Spleen (tissue), 11 donors: ENCODE results near the gene CGNL1. TPM values are rescaled to one million over a fixed set of nuclear protein-coding genes. Genes with fewer than 3 reads are reported as not detected.

Experiments
- DNase-seq: peaks from one replicate; pipeline ENCODE4 v3.0.0-alpha.2; 2020
- H3K27ac ChIP-seq, 8 donors: fragments of 200-600 bp; sonication (generic) in 7 of 8; 1 replicate in 4 of 8; 2 replicates in 4 of 8; pipeline versions ENCODE4 v1.5.0 to v1.8.0; 2016 to 2021; ENCODE audit warnings: inconsistent platforms in 4 of 8, mild to moderate bottlenecking in 4 of 8, moderate library complexity in 1 of 8
- H3K27me3 ChIP-seq, 7 donors: fragments of 200-600 bp; sonication (generic) in 6 of 7; replicated peaks in 1 of 7; 1 replicate in 4 of 7; 2 replicates in 3 of 7; pipeline versions ENCODE4 v1.5.0 to v1.8.0; 2016 to 2021; ENCODE audit warnings: inconsistent platforms in 3 of 7, mild to moderate bottlenecking in 1 of 7
- H3K36me3 ChIP-seq, 6 donors: fragments of 200-600 bp; sonication (generic) in 5 of 6; 1 replicate in 4 of 6; 2 replicates in 2 of 6; pipeline versions ENCODE4 v1.5.0 to v1.8.0; 2016 to 2021; ENCODE audit warnings: inconsistent platforms in 2 of 6
- H3K4me1 ChIP-seq, 6 donors: fragments of 200-600 bp; sonication (generic) in 5 of 6; 1 replicate in 3 of 6; 2 replicates in 3 of 6; pipeline versions ENCODE4 v1.5.0 to v1.8.0; 2016 to 2021; ENCODE audit warnings: inconsistent platforms in 3 of 6
- H3K4me3 ChIP-seq, 8 donors: fragments of 200-600 bp; sonication (generic) in 7 of 8; 1 replicate in 4 of 8; 2 replicates in 4 of 8; pipeline versions ENCODE4 v1.5.0 to v1.8.0; 2016 to 2021; ENCODE audit warnings: inconsistent platforms in 4 of 8, mild to moderate bottlenecking in 4 of 8, moderate library complexity in 2 of 8
- H3K9me3 ChIP-seq, 8 donors: fragments of 200-600 bp; sonication (generic) in 7 of 8; 1 replicate in 4 of 8; 2 replicates in 4 of 8; pipeline versions ENCODE4 v1.5.0 to v1.8.0; 2016 to 2021; ENCODE audit warnings: inconsistent platforms in 4 of 8
- POLR2A ChIP-seq, 3 donors: fragments of 450-650 bp; IDR thresholded peaks; one replicate each; pipeline ENCODE4 v1.5.1; 2017; ENCODE audit warnings: antibody characterized with exemption in 3 of 3, mild to moderate bottlenecking in 1 of 3
- POLR2AphosphoS5 ChIP-seq, 3 donors: sonication (generic); formaldehyde crosslinking; IDR thresholded peaks; one replicate each; pipeline ENCODE4 v1.5.1; 2017; ENCODE audit warnings: antibody characterized with exemption in 3 of 3
- WGBS, 5 donors: extraction: QIAGEN DNeasy Blood & Tissue Kit in 3 of 5; methylation state at CpG; one replicate each; pipeline versions ENCODE4 v1.1.5 to v1.1.7; 2013 to 2018; 5-methylcytosine and 5-hydroxymethylcytosine counted together
- intact Hi-C: fragments of 100-400 bp; cut with DNase I; formaldehyde crosslinking; loops from one replicate; pipeline ENCODE4 v1.15.0; 2023; ENCODE audit warnings: low total_unique reads
- polyA plus RNA-seq, 3 donors: library from polyadenylated mRNA; stranded (reverse); fragments of 200-250 nt; gene quantifications; one replicate each; pipeline ENCODE4 v1.2.1, GENCODE V29; 2013
- total RNA-seq, 7 donors: library from RNA; depleted of rRNA in 3 of 7; stranded (reverse); fragments of >200 nt in 3 of 7; fragmentation: NEBNext Ultra II Directional in 4 of 7; extraction: Animal tissue kit (Norgen Biotek cat#: 25700) in 4 of 7; gene quantifications; one replicate each; pipeline versions ENCODE4 v1.1.0 to v1.2.1, GENCODE V29; 2016 to 2021
- TF ChIP-seq, protein P1 (sequence below), 11 experiments: fragments of 200-600 bp in 7 of 11; fragments of 450-650 bp in 4 of 11; sonication (generic) in 4 of 11; IDR thresholded peaks in 8 of 11; conservative IDR thresholded peaks in 3 of 11; 1 replicate in 7 of 11; 2 replicates in 4 of 11; pipeline versions ENCODE4 v1.4.0 to v1.8.0; 2016 to 2021; ENCODE audit warnings: antibody characterized with exemption in 11 of 11, inconsistent platforms in 4 of 11, mild to moderate bottlenecking in 1 of 11
- donor health status: healthy with polysubstance abuse.
- donor health status: DM: no; HTN: no; CAD: no; lungs with moderate emphysema.
- donor health status: DM: no; HTN: no; CAD: no.
- donor health status: Bipolar disorder and iron deficiency.
- donor health status: healthy.
- donor health status: DM: no; HTN: no; CAD: no.
- donor health status: DM: yes; HTN: yes; CAD: no.

CGNL1 gene
- total and polyA plus RNA-seq, 10 donors: 0.07 to 0.73 (median 0.36) TPM

GRCh38 chr15:57343498-57343897 is 32.8 kb upstream of the CGNL1 start:
- no peaks in the 10 kb centered on the region for H3K4me1 ChIP-seq
- WGBS, 5 donors: 67 to 83% (median 73%) methylated on average over 6 of the region's 6 CpGs
- no peak for DNase-seq
- peaks cover 0 to 18% (median 0%) of the 10 kb centered on the region in 7 donors for H3K27me3 ChIP-seq
- H3K36me3 ChIP-seq: no peaks in the 10 kb centered on the region
- intact Hi-C loops: loop anchor here (5.0 kb wide), 1 partner anchor 184 kb away; no protein-coding TSS in a partner anchor
- H3K4me3 ChIP-seq: no peak overlapping the region
- peaks cover 0 to 5% (median 0%) of the 10 kb centered on the region in 8 donors for H3K9me3 ChIP-seq
- H3K27ac ChIP-seq: no peak overlapping the region
- TF ChIP-seq, protein P1, sequence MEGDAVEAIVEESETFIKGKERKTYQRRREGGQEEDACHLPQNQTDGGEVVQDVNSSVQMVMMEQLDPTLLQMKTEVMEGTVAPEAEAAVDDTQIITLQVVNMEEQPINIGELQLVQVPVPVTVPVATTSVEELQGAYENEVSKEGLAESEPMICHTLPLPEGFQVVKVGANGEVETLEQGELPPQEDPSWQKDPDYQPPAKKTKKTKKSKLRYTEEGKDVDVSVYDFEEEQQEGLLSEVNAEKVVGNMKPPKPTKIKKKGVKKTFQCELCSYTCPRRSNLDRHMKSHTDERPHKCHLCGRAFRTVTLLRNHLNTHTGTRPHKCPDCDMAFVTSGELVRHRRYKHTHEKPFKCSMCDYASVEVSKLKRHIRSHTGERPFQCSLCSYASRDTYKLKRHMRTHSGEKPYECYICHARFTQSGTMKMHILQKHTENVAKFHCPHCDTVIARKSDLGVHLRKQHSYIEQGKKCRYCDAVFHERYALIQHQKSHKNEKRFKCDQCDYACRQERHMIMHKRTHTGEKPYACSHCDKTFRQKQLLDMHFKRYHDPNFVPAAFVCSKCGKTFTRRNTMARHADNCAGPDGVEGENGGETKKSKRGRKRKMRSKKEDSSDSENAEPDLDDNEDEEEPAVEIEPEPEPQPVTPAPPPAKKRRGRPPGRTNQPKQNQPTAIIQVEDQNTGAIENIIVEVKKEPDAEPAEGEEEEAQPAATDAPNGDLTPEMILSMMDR (IDR thresholded peaks at IDR 0.05 in 8 of 11, conservative IDR thresholded peaks at IDR 0.05 in 3 of 11): no peak
- TF ChIP-seq POLR2A (IDR thresholded peaks at IDR 0.05): no peak
- TF ChIP-seq POLR2AphosphoS5 (IDR thresholded peaks at IDR 0.05): no peak

DNA sequence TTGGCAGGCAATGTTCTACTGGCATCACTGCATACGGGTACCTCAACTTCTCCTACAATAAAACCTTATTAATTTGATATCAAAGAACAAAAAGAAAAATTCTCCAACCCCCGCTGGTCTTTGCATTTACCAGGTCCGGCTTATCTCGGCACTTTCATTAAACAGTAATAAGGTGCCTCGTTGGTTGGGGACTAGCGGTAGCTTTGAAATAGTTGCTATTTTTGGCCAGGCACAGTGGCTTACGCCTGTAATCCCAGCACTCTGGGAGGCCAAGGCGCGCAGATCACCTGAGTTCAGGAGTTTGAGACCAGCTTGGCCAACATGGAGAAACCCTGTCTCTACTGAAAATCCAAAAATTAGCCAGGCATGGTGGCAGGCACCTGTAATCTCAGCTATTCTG is 32.0 kb upstream of the CGNL1 start:
- peaks cover 0 to 5% (median 0%) of the 10 kb centered on the region in 8 donors for H3K9me3 ChIP-seq
- H3K4me1 ChIP-seq: no peaks in the 10 kb centered on the region
- no peak for TF ChIP-seq POLR2AphosphoS5 (IDR thresholded peaks at IDR 0.05)
- TF ChIP-seq POLR2A (IDR thresholded peaks at IDR 0.05): no peak
- TF ChIP-seq, protein P1 (IDR thresholded peaks at IDR 0.05 in 8 of 11, conservative IDR thresholded peaks at IDR 0.05 in 3 of 11): no peak
- DNase-seq: no peak
- no peak overlapping the region for H3K27ac ChIP-seq
- H3K36me3 ChIP-seq: no peaks in the 10 kb centered on the region
- peaks cover 0 to 13% (median 0%) of the 10 kb centered on the region in 7 donors for H3K27me3 ChIP-seq
- intact Hi-C loops: loop anchor here (5.0 kb wide), 1 partner anchor 183 kb away; no protein-coding TSS in a partner anchor
- WGBS, 5 donors: 88 to 97% (median 93%) methylated on average over 9 of the region's 9 CpGs
- H3K4me3 ChIP-seq: no peak overlapping the region

GRCh38 chr15:57345584-57345983 is 30.7 kb upstream of the CGNL1 start:
- Histone ChIP-seq H3K27me3 (no peaks in the 10 kb centered on the region), H3K9me3 (peaks cover 0 to 5% (median 0%) of the 10 kb centered on the region in 8 donors), H3K36me3 (no peaks in the 10 kb centered on the region), H3K4me3 (no peak overlapping the region), H3K27ac (no peak overlapping the region), H3K4me1 (no peaks in the 10 kb centered on the region)
- DNase-seq: no peak
- intact Hi-C loops: no loop called here
- TF ChIP-seq, protein P1 (IDR thresholded peaks at IDR 0.05 in 8 of 11, conservative IDR thresholded peaks at IDR 0.05 in 3 of 11): no peak
- TF ChIP-seq POLR2AphosphoS5 (IDR thresholded peaks at IDR 0.05): no peak
- no peak for TF ChIP-seq POLR2A (IDR thresholded peaks at IDR 0.05)
- WGBS, 5 donors: 66 to 79% (median 71%) methylated on average over 5 of the region's 5 CpGs

- WGBS, 5 donors: 80 to 100% (median 96%) methylated on average over 1 of the region's 1 CpG
- intact Hi-C loops: no loop called here
- DNase-seq: no peak
Measured at GRCh38 chr15:57348081-57348480, 28.2 kb upstream of the CGNL1 start.

More at GRCh38 chr15:57348081-57348480, 28.2 kb upstream of the CGNL1 start:
- TF ChIP-seq POLR2AphosphoS5 (IDR thresholded peaks at IDR 0.05): no peak
- TF ChIP-seq, protein P1 (IDR thresholded peaks at IDR 0.05 in 8 of 11, conservative IDR thresholded peaks at IDR 0.05 in 3 of 11): no peak
- no peak for TF ChIP-seq POLR2A (IDR thresholded peaks at IDR 0.05)
- no peak overlapping the region for H3K27ac ChIP-seq
- no peaks in the 10 kb centered on the region for H3K4me1 ChIP-seq
- H3K9me3 ChIP-seq: peaks cover 0 to 5% (median 0%) of the 10 kb centered on the region in 8 donors
- H3K4me3 ChIP-seq: no peak overlapping the region
- no peaks in the 10 kb centered on the region for H3K27me3 ChIP-seq
- H3K36me3 ChIP-seq: no peaks in the 10 kb centered on the region
